Progenitor cell of endocrine pancreas (in vitro differentiated cells): ENCODE data around the gene THSD4. TPM values are rescaled to one million over a fixed set of nuclear protein-coding genes. Genes with fewer than 3 reads are reported as not detected.
"Not testable (repeated sequence)": the region's sequence is repeated elsewhere in the genome, so short reads cannot be mapped to it uniquely, and the experiment has no call there.

ENCODE experiments used
- DNase-seq: peaks from one replicate; pipeline ENCODE4 v3.0.0; 2021; ENCODE audit warnings: low spot score; ENCODE audit not compliant: unreplicated experiment
- H3K27ac Mint-ChIP-seq: 2 replicates; pipeline ENCODE4 v1.8.0; 2021; ENCODE audit warnings: mild to moderate bottlenecking, moderate library complexity, mixed read lengths
- H3K27me3 Mint-ChIP-seq: 2 replicates; pipeline ENCODE4 v1.8.0; 2021; ENCODE audit warnings: mixed read lengths
- H3K36me3 Mint-ChIP-seq: 2 replicates; pipeline ENCODE4 v1.8.0; 2022; ENCODE audit warnings: mixed read lengths; ENCODE audit not compliant: insufficient read depth
- H3K4me1 Mint-ChIP-seq: 2 replicates; pipeline ENCODE4 v1.8.0; 2021; ENCODE audit warnings: low read depth, mixed read lengths
- H3K4me3 Mint-ChIP-seq: 2 replicates; pipeline ENCODE4 v1.8.0; 2021; ENCODE audit warnings: low read depth, mild to moderate bottlenecking, moderate library complexity, mixed read lengths
- H3K9me3 Mint-ChIP-seq: 2 replicates; pipeline ENCODE4 v1.8.0; 2021; ENCODE audit warnings: low read depth, mixed read lengths
- CTCF ChIP-seq: fragments of 200-600 bp; sonication (generic); IDR thresholded peaks from one replicate; pipeline ENCODE4 v1.5.0; 2021; ENCODE audit warnings: antibody characterized with exemption, mild to moderate bottlenecking; ENCODE audit not compliant: unreplicated experiment
- total RNA-seq: library from RNA; stranded (reverse); gene quantifications from 2 replicates; pipeline ENCODE4 v1.2.1, GENCODE V29; 2021

THSD4 gene
- total RNA-seq, 1 donor from 2014 or later, result 6.8 TPM

DNA sequence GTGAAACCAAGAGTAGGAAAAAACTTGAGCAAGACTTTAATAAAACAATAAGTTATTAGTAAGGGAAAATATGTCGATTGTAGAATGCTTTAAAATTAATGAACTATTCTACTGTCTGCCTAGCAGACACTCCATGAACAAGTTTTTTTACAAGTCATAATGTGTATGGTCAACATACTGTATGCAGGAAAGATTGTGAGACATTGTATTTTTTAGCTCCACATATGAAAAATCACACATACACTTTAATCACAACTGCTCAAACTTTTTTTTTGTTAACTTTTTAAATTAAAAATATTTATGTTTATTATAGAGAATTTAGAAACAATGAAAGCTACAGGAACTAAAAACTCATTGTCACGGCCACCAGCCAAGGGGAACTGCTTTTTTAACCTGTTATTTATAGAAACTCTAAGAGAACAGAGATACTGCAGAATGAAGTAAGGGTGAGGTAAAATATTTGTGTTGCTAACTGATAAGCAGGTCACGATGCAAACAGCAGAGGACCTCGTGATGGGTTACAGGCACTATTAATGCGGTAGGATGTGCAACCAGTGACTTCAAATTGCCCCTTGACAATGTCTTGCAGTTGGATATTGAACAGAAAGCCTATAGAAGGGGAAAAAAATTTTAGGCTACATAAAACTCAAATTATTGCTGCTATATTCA is 53.0 kb downstream of the THSD4 start:
- H3K36me3 Mint-ChIP-seq, result peaks cover 2% of the 10 kb centered on the region
- no peak for DNase-seq
- no peak overlapping the region for H3K27ac Mint-ChIP-seq
- TF ChIP-seq CTCF, result no peak
- H3K9me3 Mint-ChIP-seq, result peaks cover 16% of the 10 kb centered on the region
- H3K4me1 Mint-ChIP-seq, result peaks cover 7% of the 10 kb centered on the region
- H3K4me3 Mint-ChIP-seq, result no peak overlapping the region
- no peaks in the 10 kb centered on the region for H3K27me3 Mint-ChIP-seq

DNA sequence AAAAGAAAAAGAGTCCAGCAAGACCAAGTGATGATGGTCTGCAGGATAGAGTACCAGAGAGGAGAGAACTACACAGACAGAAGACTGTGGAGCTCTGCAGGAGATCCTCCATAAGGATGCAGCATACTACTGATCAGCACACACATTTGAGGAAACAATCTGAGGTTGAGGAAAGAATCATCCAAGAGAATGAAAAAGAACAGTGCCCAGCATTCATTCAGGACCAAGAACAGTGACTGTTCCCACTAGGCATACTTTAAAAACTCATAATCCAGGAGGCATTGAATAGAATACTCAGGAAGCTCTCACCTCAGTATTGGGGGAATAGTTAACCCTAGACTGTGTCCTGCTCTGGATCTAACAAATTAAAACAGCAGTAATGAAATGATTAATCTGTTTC is 54.9 kb downstream of the THSD4 start:
- H3K4me3 Mint-ChIP-seq, result no peak overlapping the region
- no peak for DNase-seq
- H3K4me1 Mint-ChIP-seq, result peaks cover 7% of the 10 kb centered on the region
- H3K36me3 Mint-ChIP-seq, result peaks cover 5% of the 10 kb centered on the region
- H3K27ac Mint-ChIP-seq, result no peak overlapping the region
- no peaks in the 10 kb centered on the region for H3K27me3 Mint-ChIP-seq
- TF ChIP-seq CTCF, result no peak
- H3K9me3 Mint-ChIP-seq, result peaks cover 21% of the 10 kb centered on the region

GRCh38 chr15:71171195-71171594 is 55.9 kb downstream of the THSD4 start:
- H3K36me3 Mint-ChIP-seq, result peaks cover 5% of the 10 kb centered on the region
- peaks cover 21% of the 10 kb centered on the region for H3K9me3 Mint-ChIP-seq
- H3K27ac Mint-ChIP-seq, result no peak overlapping the region
- H3K4me3 Mint-ChIP-seq, result no peak overlapping the region
- H3K4me1 Mint-ChIP-seq, result peaks cover 7% of the 10 kb centered on the region
- no peak for TF ChIP-seq CTCF
- DNase-seq, result no peak
- H3K27me3 Mint-ChIP-seq, result no peaks in the 10 kb centered on the region

DNA sequence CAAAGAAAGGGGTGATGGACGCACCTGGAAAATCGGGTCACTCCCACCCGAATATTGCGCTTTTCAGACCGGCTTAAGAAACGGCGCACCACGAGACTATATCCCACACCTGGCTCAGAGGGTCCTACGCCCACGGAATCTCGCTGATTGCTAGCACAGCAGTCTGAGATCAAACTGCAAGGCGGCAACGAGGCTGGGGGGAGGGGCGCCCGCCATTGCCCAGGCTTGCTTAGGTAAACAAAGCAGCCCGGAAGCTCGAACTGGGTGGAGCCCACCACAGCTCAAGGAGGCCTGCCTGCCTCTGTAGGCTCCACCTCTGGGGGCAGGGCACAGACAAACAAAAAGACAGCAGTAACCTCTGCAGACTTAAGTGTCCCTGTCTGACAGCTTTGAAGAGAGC is 59.1 kb downstream of the THSD4 start:
- not testable (repeated sequence) for H3K27ac Mint-ChIP-seq, DNase-seq, H3K27me3 Mint-ChIP-seq, H3K36me3 Mint-ChIP-seq, H3K4me3 Mint-ChIP-seq, H3K4me1 Mint-ChIP-seq
- H3K9me3 Mint-ChIP-seq, result peaks cover 21% of the 10 kb centered on the region

- DNase-seq, result no peak
- TF ChIP-seq CTCF, result no peak
- Mint-ChIP-seq H3K27me3 (peaks cover 10% of the 10 kb centered on the region), H3K9me3 (peaks cover 3% of the 10 kb centered on the region), H3K4me3 (no peak overlapping the region), H3K27ac (no peak overlapping the region), H3K36me3 (no peaks in the 10 kb centered on the region), H3K4me1 (no peaks in the 10 kb centered on the region)
Observed at GRCh38 chr15:71180986-71181853, 65.9 kb downstream of the THSD4 start.
